NCI-H1092 (cell line): ENCODE measurements around the gene ERFL.

Source experiments
- DNase-seq: peaks from one replicate; lab custom pipeline; 2025; lab: John Stamatoyannopoulos, UW

The ERFL gene

DNA sequence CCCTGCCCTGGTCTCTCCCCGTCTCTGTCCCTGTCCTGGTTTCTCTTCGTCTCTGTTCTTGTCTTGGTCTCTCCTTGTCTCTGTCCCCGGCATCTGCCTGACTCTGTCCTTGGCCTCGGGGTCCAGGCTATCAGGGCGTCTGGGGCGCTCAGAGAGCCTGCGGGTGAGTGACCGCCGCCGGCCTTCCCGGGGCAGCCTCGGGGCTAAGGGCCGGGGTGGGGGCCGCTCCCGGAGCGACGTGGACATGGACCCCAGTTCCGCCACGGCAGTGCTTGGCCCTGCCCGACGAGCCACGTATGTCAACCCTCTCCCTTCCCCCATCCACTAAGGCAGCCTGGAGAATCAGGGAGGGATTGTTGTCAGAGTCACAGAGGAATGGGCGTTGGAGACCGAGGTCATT lies 30.4 kb downstream of the ERFL start:
- DNase-seq = no peak

DNA sequence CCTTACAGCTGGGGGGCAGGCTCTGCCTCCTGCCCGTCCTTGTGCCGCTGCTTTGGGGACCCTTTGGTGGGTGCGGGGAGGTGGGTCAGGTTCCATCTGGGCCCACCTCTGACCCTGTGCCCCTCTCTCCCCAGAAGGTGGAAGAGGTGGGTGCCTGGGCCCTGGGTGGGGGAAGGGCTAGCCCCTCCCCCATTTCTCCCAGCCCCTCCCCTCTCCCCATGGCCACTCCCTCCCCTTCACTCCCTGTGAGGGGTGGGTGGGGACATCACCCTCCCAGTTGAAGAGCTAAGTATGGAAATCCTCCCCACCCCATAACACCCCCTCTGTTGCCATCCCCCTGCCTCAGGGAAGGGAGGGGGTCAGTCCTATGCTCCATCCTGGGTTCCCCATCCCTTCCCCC lies 31.1 kb downstream of the ERFL start:
- DNase-seq = no peak

DNA sequence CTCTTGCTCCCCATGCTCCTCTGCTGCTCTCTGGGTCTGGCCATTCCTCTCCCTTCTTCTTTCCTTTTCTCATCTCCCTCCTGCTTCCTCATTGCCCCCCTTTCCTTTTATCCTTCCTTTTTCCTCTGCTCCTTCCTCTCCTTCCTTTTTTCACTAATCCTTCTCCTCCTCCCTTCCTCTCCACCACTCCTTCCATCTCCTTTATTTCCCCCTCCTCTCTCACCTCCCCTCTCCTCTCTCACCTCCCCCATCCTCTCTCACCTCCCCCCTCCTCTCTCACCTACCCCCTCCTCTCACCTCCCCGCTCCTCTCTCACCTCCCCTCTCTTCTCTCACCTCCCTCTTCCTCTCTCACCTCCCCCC lies 31.7 kb downstream of the ERFL start:
- no peak for DNase-seq

DNA sequence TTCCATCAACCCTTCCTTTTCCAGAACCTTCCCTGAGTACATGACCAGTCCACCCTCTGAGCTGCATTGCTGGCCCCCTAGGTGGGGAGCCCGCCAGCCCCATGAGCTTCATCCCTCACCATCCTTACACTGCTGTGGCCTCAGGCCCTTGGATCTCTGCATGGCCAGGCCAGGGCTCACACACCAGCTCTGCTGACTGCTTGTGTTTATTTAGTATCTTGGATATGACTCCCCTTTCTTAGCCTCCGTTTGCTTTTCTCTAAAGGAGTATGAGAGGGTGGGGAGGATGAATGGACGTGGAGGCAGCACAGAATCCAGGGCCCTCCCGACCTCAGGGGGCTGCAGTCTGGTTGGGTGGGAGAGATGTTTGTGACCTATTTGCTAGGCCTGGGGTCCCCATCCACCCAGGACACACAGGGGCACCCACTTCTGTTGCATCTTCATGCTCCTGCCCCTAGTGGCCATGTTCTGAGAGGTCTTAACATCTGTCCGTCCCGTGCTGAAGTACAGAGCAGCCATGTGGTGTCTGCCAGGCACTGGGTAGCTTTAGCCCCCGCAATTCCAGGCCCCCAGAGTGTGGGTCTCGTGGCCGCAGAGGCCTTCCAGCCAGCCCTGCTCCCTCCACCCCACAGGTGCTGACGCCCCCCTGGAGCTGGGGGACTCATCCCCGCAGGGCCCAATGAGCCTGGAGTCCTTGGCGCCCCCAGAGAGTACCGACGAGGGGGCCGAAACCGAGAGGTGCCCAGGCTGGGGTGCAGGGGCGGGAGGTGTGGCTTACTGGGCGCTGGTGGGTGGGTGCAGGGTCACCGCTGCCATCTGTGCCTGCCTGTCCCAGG lies 32.3 kb downstream of the ERFL start:
- DNase-seq = no peak

DNA sequence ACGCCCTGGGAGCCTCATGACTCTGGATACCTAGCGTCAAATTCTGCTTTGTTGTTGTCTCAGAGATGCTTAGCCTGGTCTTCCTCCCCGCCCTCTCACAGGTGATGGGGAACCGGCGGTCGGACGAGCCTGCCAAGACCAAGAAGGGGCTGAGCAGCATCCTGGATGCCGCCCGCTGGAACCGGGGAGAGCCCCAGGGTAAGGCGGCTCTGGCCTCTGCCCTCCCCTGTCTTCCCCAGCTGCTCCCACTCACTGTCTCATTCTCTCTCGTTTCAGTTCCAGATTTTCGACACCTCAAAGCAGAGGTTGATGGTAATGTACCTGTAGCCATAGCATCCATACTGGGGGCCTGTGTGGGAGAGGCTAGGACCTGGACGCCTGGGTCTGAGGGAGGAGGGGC lies 33.9 kb downstream of the ERFL start:
- DNase-seq = no peak

DNA sequence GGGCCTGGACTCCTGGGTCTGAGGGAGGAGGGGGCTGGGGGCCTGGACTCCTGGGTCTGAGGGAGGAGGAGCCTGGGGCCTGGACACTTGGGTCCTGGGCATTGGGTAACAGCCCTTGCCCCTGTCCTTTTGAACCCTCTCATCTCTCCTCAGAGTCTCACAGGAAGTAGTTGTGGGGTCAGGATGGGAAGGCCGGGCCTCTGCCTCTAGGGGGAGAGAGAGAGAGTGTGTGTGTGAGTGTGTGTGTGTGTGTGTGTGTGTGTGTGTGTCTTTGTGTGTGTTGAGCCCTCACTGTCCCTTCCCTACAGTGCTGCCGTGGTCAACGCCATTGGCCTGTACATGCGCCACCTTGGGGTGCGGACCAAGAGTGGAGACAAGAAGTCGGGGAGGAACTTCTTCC lies 34.4 kb downstream of the ERFL start:
- no peak for DNase-seq

DNA sequence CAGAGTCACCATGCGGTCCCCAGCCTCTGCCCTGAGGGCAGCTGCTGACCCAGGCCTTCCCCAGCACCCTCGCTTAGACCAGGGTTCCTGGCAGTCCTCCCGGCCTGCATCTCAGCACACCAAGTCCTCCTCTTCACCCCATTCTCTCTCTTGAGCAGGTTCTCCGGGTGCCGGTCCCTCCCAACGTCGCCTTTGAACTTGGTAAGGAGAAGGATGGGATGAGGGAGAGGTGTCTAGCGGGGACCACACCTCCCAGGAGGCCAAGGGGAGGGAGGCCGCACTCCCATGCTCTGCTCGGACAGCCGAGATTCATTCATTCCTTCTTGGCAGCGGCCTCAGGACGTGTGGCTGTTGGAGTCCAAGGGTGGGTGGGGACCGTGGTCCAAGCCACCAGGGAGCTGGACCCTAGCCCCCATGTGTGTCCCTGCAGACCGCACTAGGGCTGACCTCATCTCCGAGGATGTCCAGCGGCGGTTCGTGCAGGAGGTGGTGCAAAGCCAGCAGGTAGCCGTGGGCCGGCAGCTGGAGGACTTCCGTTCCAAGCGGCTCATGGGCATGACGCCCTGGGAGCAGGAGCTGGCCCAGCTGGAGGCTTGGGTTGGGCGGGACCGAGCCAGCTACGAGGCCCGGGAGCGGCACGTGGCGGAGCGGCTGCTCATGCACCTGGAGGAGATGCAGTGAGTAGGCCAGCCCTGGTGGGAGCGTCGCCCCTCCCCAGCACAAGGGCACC lies 35.9 kb downstream of the ERFL start:
- DNase-seq = no peak

DNA sequence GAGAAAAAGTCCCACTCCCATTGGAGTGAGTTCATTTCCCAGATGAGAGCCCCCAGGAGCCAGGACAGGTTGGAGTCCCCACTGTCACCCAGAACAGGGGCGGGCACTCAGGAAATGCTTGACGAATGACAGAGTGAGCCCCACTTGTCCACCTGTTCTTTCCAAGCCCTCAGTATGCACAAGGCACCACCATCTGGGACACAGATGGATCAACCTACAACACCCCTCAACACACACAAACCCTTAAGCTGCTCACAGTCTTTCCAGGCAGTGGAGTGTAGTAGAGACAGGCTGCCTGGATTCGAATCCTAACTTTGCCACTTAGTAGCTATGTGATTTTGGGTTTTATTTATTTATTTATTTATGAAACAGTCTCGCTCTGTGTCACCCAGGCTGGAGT lies 37.3 kb downstream of the ERFL start:
- DNase-seq = no peak

DNA sequence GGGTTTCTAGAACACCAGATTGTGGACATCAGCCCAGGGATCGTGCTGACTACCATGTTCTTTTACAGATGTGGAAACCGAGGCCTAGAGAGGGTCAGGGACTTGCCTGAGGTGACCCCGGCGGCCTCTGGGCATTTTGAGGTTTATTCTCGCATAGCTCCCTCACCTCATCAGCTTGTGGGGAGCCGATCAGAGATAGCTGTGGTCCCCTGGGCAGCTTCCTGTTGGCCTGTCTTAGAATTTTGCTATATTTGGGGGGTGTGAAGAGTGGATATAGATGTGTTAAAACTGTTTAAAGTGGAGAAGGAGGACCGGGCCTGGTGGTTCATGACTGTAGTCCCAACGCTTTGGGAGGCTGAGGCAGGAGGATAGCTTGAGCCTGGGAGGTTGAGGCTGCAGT lies 38.4 kb downstream of the ERFL start:
- no peak for DNase-seq

DNA sequence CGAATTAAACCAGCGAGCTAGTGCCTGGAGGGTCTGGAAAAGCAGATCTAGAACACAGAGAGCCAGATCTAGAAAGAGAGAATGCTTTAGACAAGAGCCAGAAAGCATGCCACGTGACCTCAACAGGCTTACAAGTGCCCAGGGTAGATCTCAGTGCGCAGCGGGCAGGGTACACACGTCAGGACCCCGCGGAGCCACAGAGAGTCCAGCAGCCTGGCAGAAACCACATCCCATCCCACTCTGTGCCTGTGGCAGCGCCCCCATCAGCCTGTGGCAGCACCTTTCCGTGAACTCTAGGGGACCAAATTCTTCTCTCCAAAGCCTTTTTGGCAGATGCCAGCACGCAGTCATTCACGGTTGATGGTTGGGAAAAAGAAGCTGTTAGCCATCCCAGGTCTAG lies 39.3 kb downstream of the ERFL start:
- no peak for DNase-seq

DNA sequence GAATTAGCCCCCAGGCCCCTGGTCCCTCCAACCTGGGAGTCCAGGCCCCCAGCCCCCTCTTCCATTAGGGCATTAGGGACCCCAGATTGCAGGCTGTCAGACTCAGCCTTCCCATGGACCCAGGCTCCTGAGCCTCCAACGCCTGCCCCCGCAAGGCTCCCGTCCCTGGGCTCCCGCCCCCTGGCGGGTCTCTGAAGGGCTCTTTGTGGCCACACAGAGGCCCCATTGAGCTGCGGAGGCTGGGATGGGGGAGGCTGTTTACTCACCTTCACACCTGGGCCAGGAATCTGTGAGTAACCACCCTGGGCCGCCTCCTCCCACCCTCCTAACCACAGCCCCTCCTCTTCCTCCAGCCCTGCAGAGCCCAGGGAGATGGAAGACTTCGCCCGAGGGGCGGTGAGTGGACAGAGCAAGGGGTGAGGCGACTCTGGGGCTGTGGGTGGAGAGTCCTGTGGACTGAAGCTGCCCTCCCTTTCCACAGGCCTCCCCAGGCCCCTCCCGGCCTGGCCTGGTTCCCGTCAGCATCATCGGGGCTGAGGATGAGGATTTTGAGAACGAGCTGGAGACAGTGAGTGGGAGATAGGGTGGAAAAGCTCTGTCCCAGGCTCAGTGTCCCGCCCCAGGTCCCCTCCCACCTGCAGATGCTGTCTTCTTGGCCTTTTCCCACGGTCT lies 40.4 kb downstream of the ERFL start:
- no peak for DNase-seq

DNA sequence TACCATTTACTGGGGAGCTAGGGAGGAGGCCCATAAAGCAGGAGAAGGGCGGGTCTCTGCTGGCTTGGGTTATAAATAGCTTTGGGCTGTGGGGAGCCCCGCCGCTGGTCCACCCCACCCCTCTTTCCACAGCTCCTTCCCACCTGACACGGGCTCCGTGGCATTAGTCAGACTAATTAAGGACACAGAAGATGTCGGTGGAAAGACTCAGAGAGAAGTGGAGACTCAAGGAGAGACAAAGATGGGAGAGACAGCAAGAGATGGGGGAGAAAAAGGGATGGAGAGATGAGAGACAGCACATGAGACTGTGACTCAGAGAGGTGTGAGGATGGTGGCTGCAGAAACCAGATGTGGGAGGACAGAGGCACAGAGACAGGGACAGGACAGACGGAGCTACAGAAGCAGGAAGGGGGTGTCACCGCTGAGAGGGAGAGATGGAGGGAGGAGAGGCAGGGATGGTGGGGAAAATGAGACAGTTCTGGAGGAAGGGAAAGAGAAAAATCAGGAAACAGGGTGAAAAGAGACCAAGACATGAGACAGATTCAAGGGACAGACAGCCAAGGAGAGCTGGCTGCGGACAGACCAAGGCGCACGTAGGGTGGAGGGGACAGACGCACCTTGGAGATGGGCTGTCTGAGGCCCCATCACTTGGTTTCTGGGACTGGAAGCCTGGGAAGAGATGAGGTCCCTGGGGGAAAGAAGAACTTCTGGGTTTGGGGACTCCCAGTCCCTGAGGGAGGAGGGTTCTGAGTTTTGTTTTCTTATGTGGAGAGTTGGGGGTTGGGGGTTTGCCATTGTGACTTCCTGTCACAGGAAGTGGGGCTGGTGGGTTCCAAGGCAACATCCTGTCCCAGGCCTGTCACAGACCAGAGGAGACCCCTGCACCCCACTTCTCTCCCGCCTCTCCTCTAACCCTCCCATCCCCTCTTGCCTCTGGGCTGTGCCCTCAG lies 41.2 kb downstream of the ERFL start:
- DNase-seq = no peak

DNA sequence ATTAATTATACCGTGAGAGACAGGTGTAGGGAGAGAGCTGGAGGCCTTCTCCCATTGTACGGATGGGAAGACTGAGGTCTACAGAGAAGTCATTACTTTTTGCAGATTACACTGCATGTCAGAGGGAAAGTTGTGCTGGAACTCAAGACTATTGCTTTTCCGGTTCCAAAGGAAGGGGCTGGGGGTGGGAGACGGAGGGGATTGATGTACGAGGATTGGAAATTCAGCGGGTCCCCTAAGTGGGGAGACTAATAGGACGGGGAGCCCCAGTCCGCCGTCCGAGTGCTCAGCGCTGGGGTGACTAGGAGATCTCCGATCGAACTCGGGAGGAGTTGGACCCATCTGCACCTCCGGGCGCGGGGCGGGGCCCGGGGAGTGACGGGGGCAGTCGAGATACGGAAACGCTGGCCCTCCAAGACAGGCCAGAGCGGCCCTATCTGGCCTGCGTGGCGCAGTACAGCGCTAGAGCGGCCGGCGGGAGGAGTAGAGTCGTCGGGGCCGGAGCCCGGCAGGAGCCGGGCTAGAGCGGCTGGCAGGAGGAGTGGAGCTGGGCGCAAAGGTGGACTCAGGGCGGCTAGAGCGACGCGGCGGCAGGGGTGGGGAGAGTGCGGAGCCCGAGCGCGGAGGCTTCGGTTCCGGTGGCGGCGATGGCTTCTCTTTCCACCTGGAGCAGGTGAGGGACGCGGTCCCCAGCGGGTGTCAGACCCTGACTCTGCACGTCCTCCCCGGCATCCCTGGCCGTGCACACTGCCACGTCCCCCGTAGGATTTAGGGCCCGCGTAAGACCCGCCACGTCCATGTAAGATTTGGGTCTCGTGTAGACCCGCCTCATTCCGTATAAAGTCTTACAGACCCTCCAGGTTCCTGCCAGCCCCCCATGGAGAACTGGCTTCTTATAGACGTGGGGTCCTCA lies 44.2 kb downstream of the ERFL start:
- DNase-seq = peak; percentile 90

DNA sequence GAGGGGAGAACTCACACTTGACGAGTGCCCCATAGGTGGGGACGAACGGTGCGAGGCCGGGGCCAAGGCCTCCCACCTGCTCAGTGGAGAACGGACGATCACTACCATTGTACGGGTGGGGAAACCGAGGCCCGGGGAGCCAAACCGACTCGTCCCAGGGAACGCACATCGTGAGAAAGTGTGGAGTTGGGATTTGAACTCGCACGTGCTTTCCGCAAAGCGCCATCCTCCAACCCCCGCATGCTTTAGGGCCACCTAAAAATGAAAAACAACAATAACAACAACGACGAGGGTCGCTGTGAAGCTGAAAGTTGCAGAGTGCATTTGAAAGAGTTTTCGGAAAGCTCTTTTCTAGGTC lies 44.8 kb downstream of the ERFL start:
- no peak for DNase-seq

DNA sequence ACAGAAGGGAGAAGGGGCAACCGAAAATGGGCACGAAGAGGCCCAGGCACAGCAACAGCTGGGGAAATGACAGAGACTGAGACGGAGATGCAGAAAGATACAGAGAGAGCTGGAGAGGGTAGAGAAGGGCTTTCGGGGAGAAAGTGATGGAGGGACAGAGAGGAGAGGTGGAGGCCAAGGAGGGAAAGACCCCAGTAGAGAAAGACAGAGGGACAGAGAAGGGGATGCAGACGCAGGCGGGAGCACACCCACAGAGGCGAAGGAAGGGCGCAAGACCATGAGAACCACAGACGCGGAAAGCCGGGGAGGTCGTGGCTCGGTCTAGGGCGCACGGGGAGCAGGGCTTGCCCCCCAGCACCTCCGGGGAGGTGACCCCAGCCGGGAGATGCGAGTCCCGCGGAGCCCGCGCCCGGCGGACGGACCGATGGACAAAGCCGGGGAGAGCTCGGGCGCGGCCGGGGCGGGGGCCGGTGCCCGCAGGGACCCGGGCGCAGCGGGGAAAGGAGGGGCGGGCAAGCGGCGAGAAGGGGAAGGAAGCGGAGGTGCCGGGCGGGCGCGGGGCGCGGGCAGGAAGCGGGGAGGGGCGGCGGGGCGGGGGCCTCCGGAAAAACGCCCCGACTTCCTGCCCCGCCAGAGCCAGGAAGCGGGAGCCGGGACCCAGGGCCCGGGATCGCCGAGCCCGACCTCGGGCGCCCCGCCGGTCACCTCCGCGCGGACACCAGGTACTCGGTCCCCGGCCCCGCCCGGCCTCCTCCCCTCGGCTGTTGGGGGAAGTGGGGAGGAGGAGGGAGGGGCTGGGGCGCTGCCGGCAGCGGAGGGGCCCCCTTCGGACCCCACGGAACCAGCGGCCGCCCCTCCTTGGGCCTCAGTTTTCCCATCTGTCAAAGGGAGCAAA lies 45.4 kb downstream of the ERFL start, which contains the start of gene ARHGEF1:
TSS of gene ARHGEF1 (plus strand) at position 617 of the 895 bp plus-strand sequence. CDS start 4,899 bp downstream, outside the sequence.
- no peak for DNase-seq

DNA sequence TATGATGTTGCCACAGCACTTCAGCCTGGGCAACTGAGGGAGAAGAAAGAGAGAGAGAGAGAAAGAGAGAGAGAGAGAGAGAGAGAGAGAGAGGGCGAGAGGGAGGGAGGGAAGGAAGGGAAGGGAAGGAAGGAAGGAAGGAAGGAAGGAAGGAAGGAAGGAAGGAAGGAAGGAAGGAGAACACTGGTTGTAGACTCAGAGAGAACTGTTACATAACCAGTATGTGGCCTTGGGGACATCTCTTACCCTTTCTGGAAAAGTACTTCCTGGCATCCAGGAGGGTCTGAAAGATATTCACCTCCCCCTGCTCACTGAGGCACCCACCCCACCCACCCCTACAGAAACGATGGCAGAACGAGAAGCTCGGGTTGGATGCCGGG lies 47.9 kb downstream of the ERFL start:
- DNase-seq = no peak

DNA sequence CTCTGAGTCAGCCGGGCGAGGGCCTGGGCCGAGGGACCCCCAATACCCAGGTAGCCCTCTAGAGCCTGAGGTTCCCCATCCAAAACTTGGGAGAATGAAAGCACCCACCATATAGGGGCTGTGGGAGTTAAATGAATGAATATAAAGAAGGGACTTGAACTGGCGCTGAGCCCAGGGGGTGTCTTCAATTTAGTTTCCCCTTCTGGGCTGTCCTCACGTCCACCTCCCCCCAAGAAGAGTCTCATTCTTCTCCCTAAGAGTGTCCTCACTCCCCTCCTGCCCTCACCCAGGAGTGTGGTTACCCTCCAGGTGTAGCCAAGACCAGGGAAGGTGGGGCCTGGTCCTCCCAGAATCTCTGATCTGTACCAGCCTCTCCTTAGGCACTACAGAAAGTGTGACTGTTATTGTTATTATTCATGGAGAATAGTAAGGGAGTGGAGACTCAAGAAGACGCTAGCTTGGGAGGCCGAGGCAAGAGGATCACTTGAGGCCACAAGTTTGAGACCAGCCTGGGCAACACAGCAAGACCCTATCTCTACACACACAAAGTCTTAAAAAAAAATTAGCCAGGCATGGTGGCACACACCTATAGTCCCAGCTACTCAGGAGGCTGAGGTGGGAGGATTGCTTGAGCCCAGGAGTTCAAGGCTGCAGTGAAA lies 48.5 kb downstream of the ERFL start:
- no peak for DNase-seq

DNA sequence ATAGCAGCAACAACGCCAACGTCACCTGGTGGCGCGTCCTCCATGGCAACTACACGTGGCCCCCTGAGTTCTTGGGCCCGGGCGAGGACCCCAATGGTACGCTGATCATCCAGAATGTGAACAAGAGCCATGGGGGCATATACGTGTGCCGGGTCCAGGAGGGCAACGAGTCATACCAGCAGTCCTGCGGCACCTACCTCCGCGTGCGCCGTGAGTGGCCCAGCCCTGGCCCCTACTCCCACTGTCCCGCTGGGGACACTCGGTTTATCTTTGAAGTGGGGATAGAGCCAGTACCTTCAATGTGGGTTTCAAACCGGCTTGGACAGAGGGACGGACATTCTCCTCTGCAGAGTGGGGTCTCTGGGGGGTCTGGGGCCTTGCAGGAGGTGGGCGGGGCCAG lies 49.2 kb downstream of the ERFL start:
- no peak for DNase-seq
